Stimulated activated CD4-positive, alpha-beta T cell treated with anti-CD3 and anti-CD28 coated beads, Interleukin-15, amount 100 ng/mL, for 48 hours (primary cell): ENCODE measurements around the gene ZDHHC14.

ENCODE experiments used
- DNase-seq, 2 donors: peaks; one replicate each; pipeline ENCODE4 v3.0.0-alpha.2; 2020; ENCODE audit warnings: low read depth in 2 of 2

Gene ZDHHC14

GRCh38 chr6:157597461-157598312 is 216.7 kb downstream of the ZDHHC14 start:
- peak in 1 of 2 donors; percentile 28 for DNase-seq

DNA sequence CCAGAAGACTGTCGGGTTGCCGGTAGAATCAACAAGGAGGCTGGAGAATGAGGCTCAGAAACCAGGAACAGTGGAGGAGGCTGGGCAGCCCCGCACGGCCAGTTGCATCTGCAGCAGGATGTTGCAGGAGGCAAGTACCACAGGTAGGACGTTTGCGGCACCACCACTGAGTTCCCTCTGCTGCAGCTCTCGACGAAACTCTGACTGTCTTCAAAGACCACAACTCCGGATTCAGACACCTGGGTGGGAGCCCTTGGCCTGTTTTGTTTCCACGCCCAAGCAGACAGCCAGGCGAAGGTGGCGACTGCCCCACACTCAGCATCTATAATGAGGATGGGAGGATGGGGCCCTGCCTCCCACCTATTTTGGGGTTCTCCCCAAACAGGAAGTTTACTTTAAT is 218.2 kb downstream of the ZDHHC14 start:
- DNase-seq, result no peak

DNA sequence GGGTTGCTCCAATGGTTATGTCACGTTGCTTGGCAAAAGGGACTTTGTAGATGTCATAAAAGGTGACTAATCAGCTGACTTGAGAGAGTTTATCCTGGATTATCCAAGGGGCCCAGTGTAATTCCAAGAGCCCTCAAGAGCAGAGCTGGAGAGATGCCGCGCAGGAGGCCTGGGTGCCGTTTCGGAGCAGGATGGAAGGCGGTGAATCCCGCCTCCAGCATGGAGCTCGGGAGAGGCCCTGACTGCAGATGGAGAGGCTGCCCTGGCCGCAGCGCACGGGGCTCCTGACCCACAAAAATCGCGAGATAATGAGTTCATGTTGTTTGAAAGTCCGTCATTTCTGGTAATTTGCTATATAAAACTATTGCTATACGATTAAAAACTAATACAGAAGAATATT is 219.8 kb downstream of the ZDHHC14 start:
- DNase-seq, result no peak

GRCh38 chr6:157602521-157603295 is 221.7 kb downstream of the ZDHHC14 start:
- no peak for DNase-seq

GRCh38 chr6:157603314-157603940 is 222.4 kb downstream of the ZDHHC14 start:
- no peak for DNase-seq

- DNase-seq, result no peak
Measured at GRCh38 chr6:157603971-157604370, 223.0 kb downstream of the ZDHHC14 start.

DNA sequence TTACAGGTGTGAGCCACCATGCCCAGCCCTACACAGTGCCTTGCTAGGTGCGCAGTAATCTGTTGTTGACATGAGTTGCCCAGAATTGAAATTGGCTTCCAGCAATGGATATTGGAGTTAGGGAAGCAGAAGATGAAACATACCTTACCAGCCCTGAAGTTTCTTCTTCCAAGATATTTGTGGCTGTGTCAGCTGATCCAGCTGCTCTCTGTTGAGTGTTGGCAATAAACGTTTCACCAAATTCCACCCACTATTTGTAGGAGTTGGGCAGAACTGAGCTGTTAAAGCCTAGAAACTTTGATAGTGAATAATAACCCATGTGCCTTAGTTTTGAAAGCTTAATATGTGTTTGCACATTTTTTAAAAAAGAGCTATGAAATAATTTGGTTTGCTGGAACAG is 223.8 kb downstream of the ZDHHC14 start:
- DNase-seq, result no peak

- no peak for DNase-seq
Measured at GRCh38 chr6:157605484-157605883, 224.5 kb downstream of the ZDHHC14 start.

DNA sequence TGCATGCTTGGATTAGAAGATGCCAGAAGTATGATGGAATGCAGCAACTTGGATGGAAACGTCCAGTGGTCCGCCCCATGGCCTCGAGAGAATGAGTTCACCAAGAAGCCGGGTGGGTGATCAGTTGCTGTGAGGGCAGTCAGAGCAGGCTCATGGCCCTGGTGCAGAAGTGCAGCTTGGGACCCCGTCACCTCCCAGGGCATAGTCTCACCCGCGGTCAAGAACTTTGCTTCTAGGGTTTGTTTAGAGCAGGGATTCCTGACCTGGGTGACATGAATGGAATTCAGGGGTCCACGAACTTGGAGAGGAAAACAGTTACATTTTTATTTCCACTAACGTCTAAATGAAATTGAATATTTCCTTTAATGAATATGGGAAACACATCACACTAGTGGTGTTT is 225.5 kb downstream of the ZDHHC14 start:
- DNase-seq, result no peak

GRCh38 chr6:157607317-157608109 is 226.5 kb downstream of the ZDHHC14 start:
- no peak for DNase-seq

- no peak for DNase-seq
Measured at GRCh38 chr6:157608221-157609075, 227.5 kb downstream of the ZDHHC14 start.

DNA sequence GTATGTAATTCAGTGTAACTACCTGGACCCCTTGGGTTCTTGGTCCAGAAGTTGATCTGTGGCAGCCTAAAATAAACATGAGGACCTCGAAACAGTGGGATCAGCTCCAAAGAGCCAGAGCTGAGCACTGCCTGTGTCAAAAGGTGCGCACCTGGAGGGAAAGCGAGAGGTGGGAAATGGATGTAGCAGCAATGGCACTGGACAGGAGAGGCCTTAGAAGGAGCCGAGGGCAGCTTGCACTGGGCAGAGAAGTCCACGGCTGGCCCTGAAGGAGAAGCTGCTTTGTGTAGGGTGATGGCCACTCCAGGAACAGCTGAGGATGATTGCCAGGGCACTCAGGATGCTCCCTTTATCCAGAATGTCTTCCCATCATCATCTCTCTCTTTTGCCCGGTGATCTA is 228.1 kb downstream of the ZDHHC14 start:
- DNase-seq, result no peak

DNA sequence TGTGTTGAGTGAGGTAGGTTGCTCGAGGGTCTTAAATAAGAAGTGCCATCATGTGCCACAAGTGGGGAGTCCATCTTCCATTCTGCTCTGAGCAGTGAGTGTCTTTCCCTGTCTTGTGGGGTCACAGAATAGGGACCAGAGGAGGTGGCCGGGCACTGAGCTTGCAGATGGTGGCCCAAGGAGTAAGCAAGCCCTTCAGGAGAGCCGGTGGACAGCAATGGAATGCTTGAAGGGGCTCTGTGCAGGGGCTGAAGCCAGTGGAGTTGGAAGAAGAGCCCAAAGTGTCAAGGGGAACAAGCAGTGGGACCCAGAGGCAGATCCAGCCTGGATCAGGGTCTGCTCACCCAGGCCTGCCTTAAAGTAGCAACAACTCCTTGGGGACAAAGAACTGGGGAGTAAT is 228.6 kb downstream of the ZDHHC14 start:
- no peak for DNase-seq

DNA sequence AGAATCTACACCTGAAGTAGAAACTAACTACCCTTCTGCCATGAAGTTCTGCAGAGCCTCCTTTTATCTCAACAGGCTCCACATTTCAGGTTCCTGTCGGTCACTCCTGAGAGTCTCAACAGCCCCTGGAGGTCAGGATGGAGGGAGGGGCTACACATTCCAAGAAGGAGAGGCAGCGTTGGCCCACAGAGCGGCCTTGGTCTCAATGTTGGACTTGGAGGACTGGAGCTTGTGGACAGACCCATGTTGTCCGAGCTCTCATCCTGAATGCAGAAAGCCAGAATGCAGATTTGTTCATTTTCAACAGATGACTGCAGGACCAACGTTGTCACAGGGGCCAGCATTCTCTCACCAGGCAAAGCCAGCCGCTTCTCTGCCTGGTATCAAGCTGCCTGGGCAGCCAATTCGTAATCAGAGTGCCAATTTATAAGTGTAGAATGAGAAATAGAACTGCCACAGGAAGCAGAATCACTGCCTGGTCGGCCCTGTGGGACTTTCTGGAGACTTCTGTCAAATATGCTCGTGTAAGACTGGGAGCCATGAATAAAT is 229.5 kb downstream of the ZDHHC14 start:
- DNase-seq, result no peak

DNA sequence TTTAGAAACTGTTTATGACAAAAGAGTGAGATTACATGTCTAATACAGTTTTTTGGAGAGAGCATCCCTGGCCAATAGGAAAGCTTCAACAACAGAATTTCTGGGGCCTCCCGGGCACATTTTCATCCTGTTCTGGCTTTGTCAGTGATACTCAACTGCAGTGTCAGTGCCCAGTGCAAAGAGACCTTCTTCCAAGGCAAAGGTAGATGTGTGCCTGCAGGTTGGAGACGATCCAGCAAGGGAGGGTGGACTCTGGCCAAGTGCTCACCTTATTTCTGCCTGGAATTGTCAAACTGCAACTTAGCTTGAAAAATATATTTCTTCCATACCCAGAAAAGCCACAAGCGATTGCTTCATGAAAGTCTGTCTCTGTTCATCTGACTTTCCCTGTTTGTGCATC is 230.4 kb downstream of the ZDHHC14 start:
- DNase-seq, result no peak

- DNase-seq, result no peak
Measured at GRCh38 chr6:157613011-157613522, 232.1 kb downstream of the ZDHHC14 start.

DNA sequence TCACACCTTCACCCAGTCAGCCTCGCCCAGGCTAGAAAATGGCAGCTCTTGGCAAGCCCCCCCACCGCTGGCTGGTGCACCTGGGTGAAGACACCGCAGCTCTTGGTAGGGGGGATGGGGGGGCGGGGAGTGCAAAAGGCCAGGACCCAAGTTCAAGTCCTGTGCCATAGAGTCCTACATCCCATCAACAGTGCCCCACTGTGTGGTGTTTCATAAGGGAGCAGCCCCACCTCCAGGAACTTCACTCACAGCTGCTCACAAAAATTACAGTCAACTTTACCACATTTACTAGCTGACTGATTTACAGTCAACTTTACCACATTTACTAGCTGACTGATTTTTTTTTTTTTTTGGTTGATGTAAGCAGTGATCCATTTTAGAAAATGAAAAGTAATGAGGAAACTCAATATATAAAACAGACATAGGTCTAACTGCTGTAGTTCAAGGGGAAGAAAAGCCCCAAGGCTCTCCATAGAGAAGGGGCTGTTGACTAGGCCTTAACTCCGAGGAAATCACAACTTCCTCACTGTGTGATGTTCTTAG is 233.1 kb downstream of the ZDHHC14 start:
- DNase-seq, result no peak

DNA sequence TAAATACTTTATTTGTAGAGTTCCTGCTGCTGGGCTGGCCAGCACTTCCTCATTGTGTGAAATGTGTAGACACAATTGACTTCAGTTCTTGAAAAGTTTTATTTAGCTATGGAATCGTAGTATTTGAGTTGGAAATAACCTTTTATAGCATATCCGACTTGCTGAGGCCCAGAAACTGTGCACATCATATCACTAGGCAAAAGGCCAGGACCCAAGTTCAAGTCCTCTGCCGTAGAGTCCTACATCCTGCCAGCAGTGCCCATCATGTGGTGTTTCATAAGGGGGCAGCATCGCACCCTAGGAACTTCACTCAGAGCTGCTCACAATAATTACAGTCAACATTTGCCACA is 234.4 kb downstream of the ZDHHC14 start:
- DNase-seq, result no peak

- DNase-seq, result no peak
Measured at GRCh38 chr6:157615951-157616350, 235.0 kb downstream of the ZDHHC14 start.

DNA sequence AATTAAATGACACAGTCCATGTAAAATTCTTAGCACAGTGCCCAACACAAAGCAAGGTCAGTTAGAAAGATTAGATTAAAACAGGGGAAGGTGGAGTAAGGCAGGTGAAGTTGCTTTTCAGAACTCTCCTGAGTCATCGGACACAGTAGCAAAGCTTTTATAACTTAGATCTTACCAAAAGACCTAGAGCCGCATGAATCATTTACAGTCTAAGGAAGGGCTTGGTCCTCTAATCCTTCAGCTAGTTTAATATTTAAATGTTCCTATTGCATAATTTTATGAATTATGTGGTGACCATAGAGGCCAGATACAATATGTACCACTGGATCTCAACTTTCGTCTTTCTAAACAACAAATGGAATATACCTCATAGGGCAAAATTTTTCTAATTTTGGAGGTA is 240.0 kb downstream of the ZDHHC14 start:
- DNase-seq, result no peak
